HEK293 (cell line): Measurements from ENCODE around the gene CDR2L.

ENCODE experiments used
- CTCF ChIA-PET: fragments of 350-600 bp; formaldehyde crosslinking; extraction: SDS; loops from one replicate; lab custom pipeline; 2021; ENCODE audit warnings: antibody characterized with exemption; lab: Yijun Ruan, JAX
- POLR2A ChIA-PET: fragments of 300-600 bp; formaldehyde crosslinking; extraction: SDS; loops from one replicate; lab custom pipeline; 2020; ENCODE audit warnings: antibody characterized with exemption, inconsistent platforms; lab: Yijun Ruan, JAX
- H3K27ac ChIP-seq: fragments of 200-500 bp; sonication (Bioruptor generic); 2 replicates; pipeline ENCODE4 v1.5.1; 2014; ENCODE audit warnings: low read depth, low read length, control low read depth, inconsistent platforms; ENCODE audit errors: extremely low read depth
- H3K36me3 ChIP-seq, 2 experiments: fragments of 200-500 bp in 1 of 2; sonication (Bioruptor generic) in 1 of 2; 1 replicate in 1 of 2; 2 replicates in 1 of 2; pipeline ENCODE4 v1.5.1; 2014 to 2017; ENCODE audit warnings: inconsistent platforms in 2 of 2, low read length in 2 of 2; ENCODE audit not compliant: control insufficient read depth in 2 of 2, insufficient read depth in 1 of 2
- H3K4me1 ChIP-seq: fragments of 200-500 bp; sonication (Bioruptor generic); 2 replicates; pipeline ENCODE4 v1.5.1; 2014; ENCODE audit warnings: mild to moderate bottlenecking, low read length, inconsistent platforms; ENCODE audit not compliant: control insufficient read depth, insufficient read depth
- H3K4me3 ChIP-seq: 2 replicates; pipeline ENCODE4 v1.5.1; 2011; ENCODE audit warnings: low read depth, mild to moderate bottlenecking, control low read depth, low read length, moderate library complexity
- H3K9me3 ChIP-seq: fragments of 200-500 bp; sonication (Bioruptor generic); 2 replicates; pipeline ENCODE4 v1.5.1; 2014; ENCODE audit warnings: low read depth, low read length, inconsistent platforms; ENCODE audit not compliant: control insufficient read depth, insufficient read depth
- BCL6B ChIP-seq: fragments of 450-650 bp; formaldehyde crosslinking; IDR thresholded peaks from 2 replicates; pipeline ENCODE4 v1.5.1; 2017; ENCODE audit warnings: missing biosample characterization, missing genetic modification characterization
- EGR2 ChIP-seq: fragments of 450-650 bp; formaldehyde crosslinking; IDR thresholded peaks from 2 replicates; pipeline ENCODE4 v1.5.1; 2016; ENCODE audit warnings: low read depth, missing biosample characterization, missing genetic modification characterization
- KLF9 ChIP-seq: fragments of 450-650 bp; formaldehyde crosslinking; IDR thresholded peaks from 2 replicates; pipeline ENCODE4 v1.5.1; 2016; ENCODE audit warnings: missing biosample characterization, missing genetic modification characterization, low read depth
- PRDM2 ChIP-seq: fragments of 450-650 bp; formaldehyde crosslinking; IDR thresholded peaks from 2 replicates; pipeline ENCODE4 v1.5.1; 2016; ENCODE audit warnings: missing biosample characterization, missing genetic modification characterization, borderline replicate concordance
- TSHZ1 ChIP-seq: fragments of 450-650 bp; formaldehyde crosslinking; IDR thresholded peaks from 2 replicates; pipeline ENCODE4 v1.5.1; 2016; ENCODE audit warnings: missing biosample characterization, missing genetic modification characterization, borderline replicate concordance
- ZBTB17 ChIP-seq: fragments of 450-650 bp; formaldehyde crosslinking; IDR thresholded peaks from 2 replicates; pipeline ENCODE4 v1.5.1; 2016; ENCODE audit warnings: missing biosample characterization, missing genetic modification characterization
- ZNF10 ChIP-seq: fragments of 450-650 bp; formaldehyde crosslinking; IDR thresholded peaks from 2 replicates; pipeline ENCODE4 v1.5.1; 2017; ENCODE audit warnings: missing biosample characterization, missing genetic modification characterization
- ZNF114 ChIP-seq: fragments of 450-650 bp; formaldehyde crosslinking; IDR thresholded peaks from 2 replicates; pipeline ENCODE4 v1.5.0; 2017; ENCODE audit warnings: missing biosample characterization, missing genetic modification characterization
- ZNF133 ChIP-seq: fragments of 450-650 bp; formaldehyde crosslinking; IDR thresholded peaks from 2 replicates; pipeline ENCODE4 v1.5.1; 2016; ENCODE audit warnings: missing biosample characterization, missing genetic modification characterization
- ZNF157 ChIP-seq: fragments of 450-650 bp; formaldehyde crosslinking; IDR thresholded peaks from 2 replicates; pipeline ENCODE4 v1.5.1; 2016; ENCODE audit warnings: missing biosample characterization, missing genetic modification characterization
- ZNF169 ChIP-seq: fragments of 450-650 bp; formaldehyde crosslinking; IDR thresholded peaks from 2 replicates; pipeline ENCODE4 v1.5.1; 2016; ENCODE audit warnings: missing biosample characterization, missing genetic modification characterization
- ZNF184 ChIP-seq: fragments of 450-650 bp; IDR thresholded peaks from 2 replicates; pipeline ENCODE4 v1.5.1; 2018; ENCODE audit warnings: missing biosample characterization, mild to moderate bottlenecking, missing genetic modification characterization
- ZNF211 ChIP-seq: fragments of 450-650 bp; formaldehyde crosslinking; IDR thresholded peaks from 2 replicates; pipeline ENCODE4 v1.5.1; 2016; ENCODE audit warnings: low read depth, missing biosample characterization, missing genetic modification characterization
- ZNF214 ChIP-seq: fragments of 450-650 bp; formaldehyde crosslinking; IDR thresholded peaks from 2 replicates; pipeline ENCODE4 v1.5.1; 2017; ENCODE audit warnings: missing biosample characterization, mild to moderate bottlenecking, missing genetic modification characterization, borderline replicate concordance
- ZNF423 ChIP-seq: fragments of 450-650 bp; formaldehyde crosslinking; IDR thresholded peaks from 2 replicates; pipeline ENCODE4 v1.5.1; 2016; ENCODE audit warnings: missing biosample characterization, missing genetic modification characterization
- ZNF48 ChIP-seq: fragments of 450-650 bp; formaldehyde crosslinking; IDR thresholded peaks from 2 replicates; pipeline ENCODE4 v1.5.1; 2016; ENCODE audit warnings: missing biosample characterization, missing genetic modification characterization
- ZNF555 ChIP-seq: fragments of 450-650 bp; formaldehyde crosslinking; conservative IDR thresholded peaks from 2 replicates; pipeline ENCODE4 v1.5.1; 2017; ENCODE audit warnings: missing biosample characterization, mild to moderate bottlenecking, missing genetic modification characterization, inconsistent platforms
- ZNF654 ChIP-seq: fragments of 450-650 bp; formaldehyde crosslinking; IDR thresholded peaks from 2 replicates; pipeline ENCODE4 v1.5.1; 2016; ENCODE audit warnings: low read depth, missing biosample characterization, missing genetic modification characterization
- ZNF664 ChIP-seq: fragments of 450-650 bp; formaldehyde crosslinking; IDR thresholded peaks from 2 replicates; pipeline ENCODE4 v1.5.1; 2016; ENCODE audit warnings: missing biosample characterization, missing genetic modification characterization
- ZNF768 ChIP-seq: fragments of 450-650 bp; formaldehyde crosslinking; IDR thresholded peaks from 2 replicates; pipeline ENCODE4 v1.5.1; 2018; ENCODE audit warnings: missing biosample characterization, mild to moderate bottlenecking, missing genetic modification characterization
- ZNF792 ChIP-seq: fragments of 450-650 bp; formaldehyde crosslinking; IDR thresholded peaks from 2 replicates; pipeline ENCODE4 v1.5.1; 2016; ENCODE audit warnings: missing biosample characterization, missing genetic modification characterization
- ZNF843 ChIP-seq: fragments of 450-650 bp; formaldehyde crosslinking; IDR thresholded peaks from 2 replicates; pipeline ENCODE4 v1.5.1; 2016; ENCODE audit warnings: missing biosample characterization, missing genetic modification characterization
- TF ChIP-seq, protein P1 (sequence below): fragments of 450-650 bp; formaldehyde crosslinking; IDR thresholded peaks from 2 replicates; pipeline ENCODE4 v1.5.0; 2017; ENCODE audit warnings: missing biosample characterization, missing genetic modification characterization, borderline replicate concordance

The CDR2L gene

GRCh38 chr17:74998783-74999182, 11.4 kb downstream of the CDR2L start:
- POLR2A ChIA-PET = interaction anchor here (1.4 to 2.3 kb wide), 4 partner anchors 11 to 16 kb away, joined by 4 to 8 read pairs (median 6); partner anchors contain the start of genes CDR2L and MRPL58
- CTCF ChIA-PET = interaction anchor here (0.6 to 1.9 kb wide), 4 partner anchors 12 to 75 kb away, joined by 3 to 9 read pairs (median 4); partner anchors contain the start of gene OTOP2
- TF ChIP-seq TSHZ1 (tag by site-specific recombination) (no peak), EGR2 (tag by site-specific recombination) (no peak), ZNF654 (tag by site-specific recombination) (no peak), ZNF169 (no peak), ZNF555 (tag by site-specific recombination) (no peak), ZNF48 (tag by site-specific recombination) (no peak), BCL6B (no peak), ZNF843 (tag by site-specific recombination) (no peak), ZNF768 (tag by site-specific recombination) (no peak), ZNF214 (tag by site-specific recombination) (no peak)
- Histone ChIP-seq H3K4me1 (no peaks in the 10 kb centered on the region), H3K36me3 (peaks cover 11 to 38% of the 10 kb centered on the region in 2 experiments; a peak in 2 of 3 replicates), H3K4me3 (no peak overlapping the region), H3K9me3 (no peaks in the 10 kb centered on the region), H3K27ac (no peak overlapping the region)

DNA sequence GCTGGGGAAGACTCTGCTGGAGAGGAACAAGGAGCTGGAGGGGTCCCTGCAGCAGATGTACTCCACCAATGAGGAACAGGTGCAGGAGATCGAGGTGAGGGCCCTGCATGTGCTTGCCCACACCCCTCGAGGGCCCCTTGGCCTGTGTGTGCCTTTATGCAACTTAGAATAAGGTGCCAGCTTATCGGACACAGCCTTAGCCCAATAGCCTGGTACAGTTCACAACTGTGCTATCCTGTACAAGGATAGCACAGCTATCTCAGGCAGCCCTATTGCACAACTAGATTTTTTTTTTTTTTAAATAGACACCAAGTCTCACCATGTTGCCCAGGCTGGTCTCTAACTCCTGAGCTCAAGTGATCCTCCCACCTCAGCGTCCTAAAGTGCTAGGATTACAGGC, 12.1 kb downstream of the CDR2L start:
- ChIA-PET CTCF (interaction anchor here (0.5 to 1.9 kb wide), 6 partner anchors 12 to 271 kb away, joined by 3 to 9 read pairs (median 4); partner anchors contain the start of gene MIF4GD), POLR2A (interaction anchor here (1.4 to 2.3 kb wide), 4 partner anchors 12 to 17 kb away, joined by 4 to 8 read pairs (median 6); partner anchors contain the start of genes CDR2L and MRPL58)
- peaks cover 11 to 44% of the 10 kb centered on the region in 2 experiments; a peak in 2 of 3 replicates for H3K36me3 ChIP-seq
- H3K27ac ChIP-seq = no peak overlapping the region
- H3K4me1 ChIP-seq = no peaks in the 10 kb centered on the region
- H3K4me3 ChIP-seq = no peak overlapping the region
- no peaks in the 10 kb centered on the region for H3K9me3 ChIP-seq
- TF ChIP-seq PRDM2 (no peak), ZNF157 (tag by site-specific recombination) (no peak), ZNF184 (tag by site-specific recombination) (no peak), ZBTB17 (tag by site-specific recombination) (no peak), ZNF133 (tag by site-specific recombination) (no peak), ZNF10 (no peak), KLF9 (no peak), ZNF664 (tag by site-specific recombination) (no peak), ZNF211 (tag by site-specific recombination) (no peak), ZNF792 (tag by site-specific recombination) (no peak), ZNF114 (tag by site-specific recombination) (no peak), ZNF423 (no peak)
- TF ChIP-seq, protein P1, sequence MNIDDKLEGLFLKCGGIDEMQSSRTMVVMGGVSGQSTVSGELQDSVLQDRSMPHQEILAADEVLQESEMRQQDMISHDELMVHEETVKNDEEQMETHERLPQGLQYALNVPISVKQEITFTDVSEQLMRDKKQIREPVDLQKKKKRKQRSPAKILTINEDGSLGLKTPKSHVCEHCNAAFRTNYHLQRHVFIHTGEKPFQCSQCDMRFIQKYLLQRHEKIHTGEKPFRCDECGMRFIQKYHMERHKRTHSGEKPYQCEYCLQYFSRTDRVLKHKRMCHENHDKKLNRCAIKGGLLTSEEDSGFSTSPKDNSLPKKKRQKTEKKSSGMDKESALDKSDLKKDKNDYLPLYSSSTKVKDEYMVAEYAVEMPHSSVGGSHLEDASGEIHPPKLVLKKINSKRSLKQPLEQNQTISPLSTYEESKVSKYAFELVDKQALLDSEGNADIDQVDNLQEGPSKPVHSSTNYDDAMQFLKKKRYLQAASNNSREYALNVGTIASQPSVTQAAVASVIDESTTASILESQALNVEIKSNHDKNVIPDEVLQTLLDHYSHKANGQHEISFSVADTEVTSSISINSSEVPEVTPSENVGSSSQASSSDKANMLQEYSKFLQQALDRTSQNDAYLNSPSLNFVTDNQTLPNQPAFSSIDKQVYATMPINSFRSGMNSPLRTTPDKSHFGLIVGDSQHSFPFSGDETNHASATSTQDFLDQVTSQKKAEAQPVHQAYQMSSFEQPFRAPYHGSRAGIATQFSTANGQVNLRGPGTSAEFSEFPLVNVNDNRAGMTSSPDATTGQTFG (tag by site-specific recombination) = no peak
